GM21390 (cell line): ENCODE results near the gene ZNF652.
"Not testable (repeated sequence)": the region's sequence is repeated elsewhere in the genome, so short reads cannot be mapped to it uniquely, and the experiment has no call there.

ENCODE experiments used
- ATAC-seq: cut with Tn5 transposase; IDR thresholded peaks from one replicate; pipeline ENCODE4 v1.9.1; 2021; ENCODE audit not compliant: unreplicated experiment

Gene ZNF652

GRCh38 chr17:49361902-49362722 lies at the start of gene ZNF652:
Gene ZNF652 (minus strand): TSS chr17:49362250. CDS start chr17:49317725, 44,525 bp downstream.
- peak; percentile 52 for ATAC-seq

GRCh38 chr17:49409066-49409465 lies 47.0 kb upstream of the ZNF652 start:
- no peak for ATAC-seq

GRCh38 chr17:49407981-49408501 lies 46.0 kb upstream of the ZNF652 start:
- ATAC-seq: no peak

- ATAC-seq: no peak
Observed at GRCh38 chr17:49407086-49407485, 45.0 kb upstream of the ZNF652 start.

GRCh38 chr17:49406421-49407061 lies 44.5 kb upstream of the ZNF652 start:
- ATAC-seq: no peak

GRCh38 chr17:49404906-49405305 lies 42.9 kb upstream of the ZNF652 start:
- ATAC-seq: no peak

GRCh38 chr17:49404361-49404760 lies 42.3 kb upstream of the ZNF652 start:
- no peak for ATAC-seq

- ATAC-seq: no peak
Observed at GRCh38 chr17:49403514-49404289, 41.7 kb upstream of the ZNF652 start.

- no peak for ATAC-seq
Observed at GRCh38 chr17:49402706-49403105, 40.7 kb upstream of the ZNF652 start.

- ATAC-seq: no peak
Observed at GRCh38 chr17:49401971-49402611, 40.0 kb upstream of the ZNF652 start.

- no peak for ATAC-seq
Observed at GRCh38 chr17:49399995-49400394, 37.9 kb upstream of the ZNF652 start.

GRCh38 chr17:49397586-49397985 lies 35.5 kb upstream of the ZNF652 start:
- no peak for ATAC-seq

GRCh38 chr17:49393491-49394255 lies 31.6 kb upstream of the ZNF652 start:
- ATAC-seq: no peak

- no peak for ATAC-seq
Observed at GRCh38 chr17:49390548-49391324, 28.7 kb upstream of the ZNF652 start.

GRCh38 chr17:49389514-49390347 lies 27.7 kb upstream of the ZNF652 start:
- not testable (repeated sequence) for ATAC-seq

- ATAC-seq: no peak
Observed at GRCh38 chr17:49388692-49389513, 26.9 kb upstream of the ZNF652 start.

GRCh38 chr17:49388290-49388640 lies 26.2 kb upstream of the ZNF652 start:
- ATAC-seq: peak; percentile 58
